Stimulated activated CD8-positive, alpha-beta memory T cell treated with anti-CD3 and anti-CD28 coated beads, Interleukin-12 subunit alpha, Interleukin-12 subunit beta, amount 100 ng/mL, for 4 hours (primary cell): ENCODE results near the gene HAGH.
"Not testable (repeated sequence)": the region's sequence is repeated elsewhere in the genome, so short reads cannot be mapped to it uniquely, and the experiment has no call there.

Experiments
- DNase-seq: peaks from one replicate; pipeline ENCODE4 v3.0.0-alpha.2; 2020; ENCODE audit warnings: low read depth

HAGH gene

DNA sequence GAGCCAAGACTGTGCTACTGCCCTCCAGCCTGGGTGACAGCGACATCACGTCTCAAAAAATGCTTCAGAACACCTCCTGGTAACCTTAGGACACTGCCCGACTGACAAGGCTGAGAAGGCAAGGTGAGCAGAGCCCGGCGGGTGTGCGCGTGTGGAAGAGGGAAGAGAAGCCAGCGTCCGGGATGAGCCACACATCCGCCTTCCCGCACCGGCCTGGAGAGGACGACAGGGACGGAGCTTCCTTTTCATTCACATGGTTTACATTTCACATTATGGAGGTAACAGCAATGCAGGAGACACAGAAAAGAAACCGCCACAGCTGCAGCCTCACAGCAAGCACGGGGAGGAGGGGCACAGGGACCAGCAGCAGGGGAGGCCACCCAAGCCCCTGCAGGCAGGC, 16.5 kb downstream of the HAGH start:
- no peak for DNase-seq

- no peak for DNase-seq
These were observed 17.3 kb downstream of the HAGH start for GRCh38 chr16:1809281-1809801.

- no peak for DNase-seq
These were observed 17.9 kb downstream of the HAGH start for GRCh38 chr16:1808691-1809090.

GRCh38 chr16:1807626-1808025, 19.0 kb downstream of the HAGH start:
- no peak for DNase-seq

DNA sequence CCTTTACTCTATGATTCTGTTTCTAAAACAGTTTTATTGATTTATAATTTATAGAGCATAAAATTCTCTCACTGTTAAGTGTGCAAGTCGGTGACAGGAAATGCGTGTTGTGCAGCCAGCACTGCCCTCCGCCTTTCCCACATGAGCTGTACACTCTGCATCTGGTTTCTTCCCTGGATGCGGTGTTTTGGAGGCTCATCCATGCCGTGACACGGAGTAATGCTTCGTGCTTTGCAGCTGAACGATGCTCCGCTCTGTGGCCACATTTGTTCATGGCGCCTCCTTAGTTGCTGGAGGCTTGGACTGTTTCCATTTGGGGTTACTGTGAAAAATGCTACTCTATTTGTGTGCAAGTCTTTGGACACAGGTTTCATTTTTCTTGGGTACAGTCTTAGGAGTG, 25.9 kb downstream of the HAGH start:
- DNase-seq: no peak

- not testable (repeated sequence) for DNase-seq
These were observed 27.4 kb downstream of the HAGH start for GRCh38 chr16:1799263-1799662.

DNA sequence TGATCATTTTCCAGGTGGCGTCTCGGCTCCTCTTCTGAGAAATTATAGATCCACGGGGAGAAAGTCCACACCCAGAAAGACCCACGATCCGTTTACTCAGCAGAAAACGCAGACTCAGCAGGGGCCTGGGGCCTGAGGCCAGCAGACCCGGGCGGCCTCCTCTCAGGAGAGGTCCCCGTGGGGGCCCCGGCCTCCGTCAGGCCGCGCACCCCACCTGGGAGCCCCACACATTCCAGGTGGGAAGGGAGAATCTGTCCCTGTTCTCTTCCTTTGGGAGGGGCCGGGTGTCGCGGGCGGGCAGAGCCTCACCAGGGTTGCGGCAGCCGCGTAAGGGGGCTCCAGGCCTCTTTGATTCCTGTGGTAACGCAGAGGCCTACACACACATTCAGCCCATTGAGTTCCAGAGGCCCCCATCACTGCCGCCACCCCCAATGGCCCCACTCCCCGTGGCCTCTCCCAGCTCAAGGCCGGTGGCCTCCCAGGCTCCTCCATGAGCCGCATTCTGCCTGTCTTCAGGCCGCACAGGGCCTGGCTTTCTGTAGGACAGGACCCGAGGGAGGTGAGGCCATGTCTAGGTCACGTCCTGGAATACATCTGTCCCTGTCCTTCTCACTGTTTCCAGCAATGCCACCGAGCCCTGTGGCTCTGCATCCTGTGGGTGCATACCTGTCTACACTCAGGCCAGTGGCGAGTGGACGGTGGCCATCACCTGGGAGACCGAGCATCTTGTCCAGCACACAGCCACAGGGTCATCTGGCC, 31.5 kb downstream of the HAGH start:
- no peak for DNase-seq

- DNase-seq: no peak
These were observed 32.3 kb downstream of the HAGH start for GRCh38 chr16:1794221-1794871.

DNA sequence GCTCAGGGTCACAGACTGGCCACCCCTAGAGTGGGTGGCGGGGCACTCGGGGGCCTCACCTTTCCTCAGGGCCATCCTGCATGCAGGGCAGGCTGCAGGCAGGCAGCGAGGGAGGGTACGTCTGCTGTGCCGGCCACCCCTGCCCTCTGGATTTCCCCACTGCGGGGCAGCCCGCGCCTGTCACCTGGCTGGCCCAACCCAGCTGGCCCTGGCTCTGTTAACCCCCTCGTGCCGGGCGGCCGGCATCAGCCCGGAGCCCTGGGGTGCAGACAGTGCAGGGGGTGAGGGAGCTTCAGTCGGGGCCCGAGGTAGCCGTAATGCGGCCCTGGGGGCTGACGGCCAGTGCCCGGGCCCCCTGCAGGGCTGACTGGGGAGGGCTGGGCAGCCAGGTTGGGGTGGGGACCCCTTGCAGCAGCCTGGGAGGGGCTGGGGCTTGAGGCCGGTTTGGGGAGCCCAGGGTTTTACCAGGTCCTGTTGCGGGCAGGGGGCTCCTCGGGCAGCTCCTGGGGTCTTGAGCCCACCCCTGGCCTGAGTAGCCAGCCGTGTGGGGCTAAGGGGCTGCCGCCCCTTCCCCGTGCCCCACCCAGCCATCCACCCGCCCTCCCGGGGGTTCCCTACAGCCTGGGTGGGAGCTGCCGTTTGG, 32.9 kb downstream of the HAGH start, which contains the start of gene IGFALS:
TSS of gene IGFALS (minus strand) at position 128 of the 643 bp plus-strand sequence. CDS start at position 75, 53 bp downstream.
- DNase-seq: no peak

- DNase-seq: no peak
These were observed 33.6 kb downstream of the HAGH start for GRCh38 chr16:1792836-1793577.

GRCh38 chr16:1791943-1792812, 34.4 kb downstream of the HAGH start:
- no peak for DNase-seq

- no peak for DNase-seq
These were observed 35.2 kb downstream of the HAGH start for GRCh38 chr16:1791256-1791942.

GRCh38 chr16:1790611-1791255, 35.9 kb downstream of the HAGH start:
- DNase-seq: no peak

GRCh38 chr16:1790261-1790610, 36.4 kb downstream of the HAGH start:
- DNase-seq: no peak

- DNase-seq: no peak
These were observed 37.0 kb downstream of the HAGH start for GRCh38 chr16:1789643-1790045.

GRCh38 chr16:1788708-1789100, 37.9 kb downstream of the HAGH start:
- no peak for DNase-seq

- DNase-seq: no peak
These were observed 38.4 kb downstream of the HAGH start for GRCh38 chr16:1788095-1788707.

DNA sequence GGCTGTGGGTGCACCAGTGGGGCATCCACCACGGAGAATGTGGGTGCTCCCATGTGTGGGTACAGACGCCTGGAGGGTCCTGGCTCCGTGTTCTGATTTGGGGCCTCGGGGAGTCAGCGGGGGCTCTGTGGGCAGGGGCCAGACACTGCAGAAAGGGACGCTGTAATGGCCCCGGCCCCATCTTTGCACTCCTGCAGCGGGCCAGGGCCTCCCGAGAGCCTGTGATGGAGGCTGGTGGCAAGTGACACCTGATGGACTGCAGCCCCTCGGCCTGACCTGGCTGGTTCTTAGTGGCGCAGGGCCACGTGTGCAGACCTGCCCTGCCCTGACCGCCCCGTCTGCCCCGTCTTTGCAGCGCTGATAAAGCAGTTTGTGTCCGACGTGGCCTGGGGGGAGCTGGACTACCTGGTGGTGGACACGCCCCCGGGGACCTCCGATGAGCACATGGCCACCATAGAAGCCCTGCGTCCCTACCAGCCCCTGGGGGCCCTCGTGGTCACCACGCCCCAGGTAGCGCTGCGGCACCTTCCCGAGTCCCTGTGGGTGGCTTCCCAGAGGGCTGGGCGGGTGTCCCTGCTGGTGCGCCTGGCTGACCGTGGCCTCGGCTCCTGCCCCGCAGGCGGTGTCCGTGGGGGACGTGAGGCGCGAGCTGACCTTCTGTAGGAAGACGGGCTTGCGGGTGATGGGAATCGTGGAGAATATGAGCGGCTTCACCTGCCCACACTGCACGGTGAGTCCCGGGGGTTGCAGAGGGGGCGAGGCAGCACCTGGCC, 39.1 kb downstream of the HAGH start:
- no peak for DNase-seq

- DNase-seq: no peak
These were observed 39.6 kb downstream of the HAGH start for GRCh38 chr16:1787056-1787321.
